GM12878 (cell line): ENCODE data around the gene IMMT. TPM values are rescaled to one million over a fixed set of nuclear protein-coding genes. Genes with fewer than 3 reads are reported as not detected.

Source experiments
- ATF3 ChIP-seq: IDR thresholded peaks from 2 replicates; pipeline ENCODE4 v1.6.1; 2011; ENCODE audit warnings: low read depth, mild to moderate bottlenecking, low read length, moderate library complexity, borderline replicate concordance; ENCODE audit errors: extremely low read depth
- CREB1 ChIP-seq: IDR thresholded peaks from 2 replicates; pipeline ENCODE4 v1.6.1; 2012; ENCODE audit warnings: low read depth, mild to moderate bottlenecking, inconsistent platforms
- EP300 ChIP-seq, 2 experiments: fragments of 150-350 bp in 1 of 2; IDR thresholded peaks; 2 replicates each; pipeline ENCODE4 v1.6.1; 2011 to 2012; ENCODE audit warnings: low read depth in 2 of 2, low read length in 2 of 2, borderline replicate concordance in 1 of 2, improper control_type of control experiment in 1 of 2, inconsistent platforms in 1 of 2; ENCODE audit not compliant: control insufficient read depth in 1 of 2
- ESRRA ChIP-seq: IDR thresholded peaks from 2 replicates; pipeline ENCODE4 v1.6.1; 2012; ENCODE audit warnings: mild to moderate bottlenecking, low read length, improper control_type of control experiment
- GABPA ChIP-seq: IDR thresholded peaks from 2 replicates; pipeline ENCODE4 v1.6.1; 2014; ENCODE audit warnings: antibody characterized with exemption, low read depth, mild to moderate bottlenecking, inconsistent platforms
- HCFC1 ChIP-seq: fragments of 150-350 bp; IDR thresholded peaks from 2 replicates; pipeline ENCODE4 v1.6.1; 2014; ENCODE audit warnings: low read length
- KDM1A ChIP-seq: fragments of 200-600 bp; sonication (generic); IDR thresholded peaks from 2 replicates; pipeline ENCODE4 v1.6.1; 2016; ENCODE audit warnings: borderline replicate concordance
- POLR2AphosphoS5 ChIP-seq: IDR thresholded peaks from 2 replicates; pipeline ENCODE4 v1.6.1; 2011; ENCODE audit warnings: mild to moderate bottlenecking, low read length, inconsistent platforms
- RAD21 ChIP-seq: IDR thresholded peaks from 2 replicates; pipeline ENCODE4 v1.6.1; 2011; ENCODE audit warnings: mild to moderate bottlenecking, low read depth, low read length, moderate library complexity; ENCODE audit not compliant: insufficient read depth
- RFX5 ChIP-seq: IDR thresholded peaks from 2 replicates; pipeline ENCODE4 v1.6.1; 2011; ENCODE audit warnings: low read depth, low read length, improper control_type of control experiment
- SIX5 ChIP-seq: IDR thresholded peaks from 2 replicates; pipeline ENCODE4 v1.6.1; 2011; ENCODE audit warnings: mild to moderate bottlenecking, low read depth, low read length, moderate library complexity; ENCODE audit not compliant: severe bottlenecking
- SUPT20H ChIP-seq: IDR thresholded peaks from 2 replicates; pipeline ENCODE4 v1.6.1; 2011; ENCODE audit warnings: low read depth, mild to moderate bottlenecking, low read length, moderate library complexity, borderline replicate concordance; ENCODE audit not compliant: control insufficient read depth
- TARDBP ChIP-seq: IDR thresholded peaks from 2 replicates; pipeline ENCODE4 v1.6.1; 2016; ENCODE audit warnings: borderline replicate concordance
- TBL1XR1 ChIP-seq: IDR thresholded peaks from 2 replicates; pipeline ENCODE4 v1.6.1; 2012; ENCODE audit warnings: low read depth, low read length, improper control_type of control experiment
- USF1 ChIP-seq: IDR thresholded peaks from 2 replicates; pipeline ENCODE4 v1.6.1; 2011; ENCODE audit warnings: borderline replicate concordance, low read depth, mild to moderate bottlenecking, moderate library complexity, mixed read lengths, low read length; ENCODE audit not compliant: insufficient read depth; ENCODE audit errors: extremely low read length
- ZBTB11 ChIP-seq: fragments of 450-650 bp; formaldehyde crosslinking; IDR thresholded peaks from 2 replicates; pipeline ENCODE4 v1.5.0; 2022; ENCODE audit warnings: mild to moderate bottlenecking, missing genetic modification characterization
- polyA plus RNA-seq, 11 experiments: library from polyadenylated mRNA; depleted of rRNA in 4 of 11; unstranded in 6 of 11; stranded (reverse) in 5 of 11; fragments of >200 nt; fragmentation: Nextera tagmentation in 4 of 11; fragmentation: Illumina TruSeq in 1 of 11; extraction: Ambion mirVana in 4 of 11; extraction: Trizol in 1 of 11; gene quantifications; 1 replicate in 1 of 11; 2 replicates in 10 of 11; pipeline versions ENCODE4 v1.2.1 to v1.2.3, GENCODE V29; 2011 to 2016; ENCODE audit warnings: inconsistent platforms in 2 of 11, missing spikeins in 2 of 11, low read depth in 1 of 11
- total RNA-seq, 4 experiments: library from RNA; depleted of rRNA in 3 of 4; stranded (reverse); fragments of >200 nt in 3 of 4; fragmentation: Illumina TruSeq in 1 of 4; extraction: Trizol in 1 of 4; gene quantifications; 2 replicates each; pipeline versions ENCODE4 v1.2.1 to v1.2.3, GENCODE V29; 2013 to 2021
- TF ChIP-seq, protein P1 (sequence below): IDR thresholded peaks from 2 replicates; pipeline ENCODE4 v1.6.1; 2012; ENCODE audit warnings: mild to moderate bottlenecking, low read depth, low read length
- TF ChIP-seq, protein P2 (sequence below): fragments of 450-650 bp; IDR thresholded peaks from 2 replicates; pipeline ENCODE4 v1.6.1; 2017; ENCODE audit warnings: mild to moderate bottlenecking
- TF ChIP-seq, protein P3 (sequence below): IDR thresholded peaks from 2 replicates; pipeline ENCODE4 v1.6.1; 2012; ENCODE audit warnings: low read depth, low read length, improper control_type of control experiment

IMMT gene
- total and polyA plus RNA-seq, 10 of the 15 experiments (the other 5 are each of a cell fraction or from before 2014, with no cell fraction given), result 78.4 to 149 (median 98.7) TPM

GRCh38 chr2:86194751-86195054, 559 bp downstream of the IMMT start (continued):
- TF ChIP-seq, protein P1, sequence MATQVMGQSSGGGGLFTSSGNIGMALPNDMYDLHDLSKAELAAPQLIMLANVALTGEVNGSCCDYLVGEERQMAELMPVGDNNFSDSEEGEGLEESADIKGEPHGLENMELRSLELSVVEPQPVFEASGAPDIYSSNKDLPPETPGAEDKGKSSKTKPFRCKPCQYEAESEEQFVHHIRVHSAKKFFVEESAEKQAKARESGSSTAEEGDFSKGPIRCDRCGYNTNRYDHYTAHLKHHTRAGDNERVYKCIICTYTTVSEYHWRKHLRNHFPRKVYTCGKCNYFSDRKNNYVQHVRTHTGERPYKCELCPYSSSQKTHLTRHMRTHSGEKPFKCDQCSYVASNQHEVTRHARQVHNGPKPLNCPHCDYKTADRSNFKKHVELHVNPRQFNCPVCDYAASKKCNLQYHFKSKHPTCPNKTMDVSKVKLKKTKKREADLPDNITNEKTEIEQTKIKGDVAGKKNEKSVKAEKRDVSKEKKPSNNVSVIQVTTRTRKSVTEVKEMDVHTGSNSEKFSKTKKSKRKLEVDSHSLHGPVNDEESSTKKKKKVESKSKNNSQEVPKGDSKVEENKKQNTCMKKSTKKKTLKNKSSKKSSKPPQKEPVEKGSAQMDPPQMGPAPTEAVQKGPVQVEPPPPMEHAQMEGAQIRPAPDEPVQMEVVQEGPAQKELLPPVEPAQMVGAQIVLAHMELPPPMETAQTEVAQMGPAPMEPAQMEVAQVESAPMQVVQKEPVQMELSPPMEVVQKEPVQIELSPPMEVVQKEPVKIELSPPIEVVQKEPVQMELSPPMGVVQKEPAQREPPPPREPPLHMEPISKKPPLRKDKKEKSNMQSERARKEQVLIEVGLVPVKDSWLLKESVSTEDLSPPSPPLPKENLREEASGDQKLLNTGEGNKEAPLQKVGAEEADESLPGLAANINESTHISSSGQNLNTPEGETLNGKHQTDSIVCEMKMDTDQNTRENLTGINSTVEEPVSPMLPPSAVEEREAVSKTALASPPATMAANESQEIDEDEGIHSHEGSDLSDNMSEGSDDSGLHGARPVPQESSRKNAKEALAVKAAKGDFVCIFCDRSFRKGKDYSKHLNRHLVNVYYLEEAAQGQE, result no peak
- TF ChIP-seq RFX5 (peak; percentile 89; the same call in 1 of the 2 replicates), HCFC1 (peak; percentile 82), ESRRA (no peak), SUPT20H (no peak), TBL1XR1 (no peak), KDM1A (no peak), ZBTB11 (CRISPR knock-in tag) (no peak), RAD21 (no peak), SIX5 (peak; percentile 70), USF1 (no peak), ATF3 (no peak), GABPA (no peak), CREB1 (peak; percentile 59; the same call in 1 of the 2 replicates), EP300 (IDR thresholded peaks at IDR 0.05; ENCODE audit: borderline replicate concordance in 1 of 2, control insufficient read depth in 1 of 2, low read depth in 2 of 2, low read length in 2 of 2) (0 out of 4 replicates have a peak, but pooled peaks of 1 of the 2 experiments have one; percentile 11), POLR2AphosphoS5 (no peak), TARDBP (no peak)
- TF ChIP-seq, protein P2, sequence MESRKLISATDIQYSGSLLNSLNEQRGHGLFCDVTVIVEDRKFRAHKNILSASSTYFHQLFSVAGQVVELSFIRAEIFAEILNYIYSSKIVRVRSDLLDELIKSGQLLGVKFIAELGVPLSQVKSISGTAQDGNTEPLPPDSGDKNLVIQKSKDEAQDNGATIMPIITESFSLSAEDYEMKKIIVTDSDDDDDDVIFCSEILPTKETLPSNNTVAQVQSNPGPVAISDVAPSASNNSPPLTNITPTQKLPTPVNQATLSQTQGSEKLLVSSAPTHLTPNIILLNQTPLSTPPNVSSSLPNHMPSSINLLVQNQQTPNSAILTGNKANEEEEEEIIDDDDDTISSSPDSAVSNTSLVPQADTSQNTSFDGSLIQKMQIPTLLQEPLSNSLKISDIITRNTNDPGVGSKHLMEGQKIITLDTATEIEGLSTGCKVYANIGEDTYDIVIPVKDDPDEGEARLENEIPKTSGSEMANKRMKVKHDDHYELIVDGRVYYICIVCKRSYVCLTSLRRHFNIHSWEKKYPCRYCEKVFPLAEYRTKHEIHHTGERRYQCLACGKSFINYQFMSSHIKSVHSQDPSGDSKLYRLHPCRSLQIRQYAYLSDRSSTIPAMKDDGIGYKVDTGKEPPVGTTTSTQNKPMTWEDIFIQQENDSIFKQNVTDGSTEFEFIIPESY, result no peak
- TF ChIP-seq, protein P3, sequence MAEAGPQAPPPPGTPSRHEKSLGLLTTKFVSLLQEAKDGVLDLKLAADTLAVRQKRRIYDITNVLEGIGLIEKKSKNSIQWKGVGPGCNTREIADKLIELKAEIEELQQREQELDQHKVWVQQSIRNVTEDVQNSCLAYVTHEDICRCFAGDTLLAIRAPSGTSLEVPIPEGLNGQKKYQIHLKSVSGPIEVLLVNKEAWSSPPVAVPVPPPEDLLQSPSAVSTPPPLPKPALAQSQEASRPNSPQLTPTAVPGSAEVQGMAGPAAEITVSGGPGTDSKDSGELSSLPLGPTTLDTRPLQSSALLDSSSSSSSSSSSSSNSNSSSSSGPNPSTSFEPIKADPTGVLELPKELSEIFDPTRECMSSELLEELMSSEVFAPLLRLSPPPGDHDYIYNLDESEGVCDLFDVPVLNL, result peak; percentile 68; the same call in 1 of the 2 replicates
